ENCODE results near the gene PHLDB2. TPM values are rescaled to one million over a fixed set of nuclear protein-coding genes. Genes with fewer than 3 reads are reported as not detected.

Gene PHLDB2
- total RNA-seq (2021; ENCODE audit: unreplicated experiment) (143 TPM), Bru-seq, nascent RNA (percentile 98 among the genes with signal in this experiment), BruChase-seq, experiment 1, labeled RNA remaining after a 6-hour chase (percentile 93 among the genes with signal in this experiment), BruChase-seq, experiment 2, labeled RNA remaining after a 2-hour chase (percentile 95 among the genes with signal in this experiment)
- polyA plus RNA-seq (2012): 37.9 and 46.8 TPM in 2 replicates
- long read RNA-seq, full-length matches to known transcripts: 31 of 293 reads
- long read RNA-seq, partial matches to known transcripts: 121 of 293 reads
- long read RNA-seq, other reads (novel, unspliced or antisense): 141 of 293 reads

- ChIA-PET POLR2A (interaction anchor here (1.0 to 2.6 kb wide), 19 partner anchors 8 to 143 kb away, joined by 3 to 14 read pairs (median 5); partner anchors contain the start of gene ABHD10), RAD21 (ENCODE audit: low non-redundant PET in 1 of 2, low total read pairs in 2 of 2, uncharacterized antibody in 2 of 2, unreplicated experiment in 2 of 2) (interaction anchor here (0.6 to 2.0 kb wide), 4 partner anchors 11 to 142 kb away, joined by 3 to 9 read pairs (median 4); no protein-coding TSS in a partner anchor), CTCF (interaction anchor here (0.7 to 3.1 kb wide), 6 partner anchors 8 to 154 kb away, joined by 3 to 40 read pairs (median 5); no protein-coding TSS in a partner anchor)
- no peaks in the 10 kb centered on the region for H3K27me3 ChIP-seq (ENCODE audit: insufficient read depth, low read length)
- H3K9me2 ChIP-seq (ENCODE audit: insufficient read depth): no peaks in the 10 kb centered on the region
- no peaks in the 10 kb centered on the region for H4K20me1 ChIP-seq (ENCODE audit: insufficient read depth)
- no peaks in the 10 kb centered on the region for H3K36me3 ChIP-seq (ENCODE audit: control insufficient read depth in 1 of 2, insufficient read depth in 2 of 2, low read length in 2 of 2)
- ATAC-seq (peak; percentile 81), DNase-seq (ENCODE audit: low read depth, low spot score) (no peak)
- intact Hi-C loops (cut with micrococcal nuclease): loop anchor here (2.0 kb wide), 1 partner anchor 191 kb away; no protein-coding TSS in a partner anchor
- BruUV-seq (replicated peaks): no TSS peak
- peaks cover 58% of the 10 kb centered on the region for H3K79me2 ChIP-seq (ENCODE audit: insufficient read depth, low read length)
- H2AFZ ChIP-seq (ENCODE audit: low read depth, low read length, poor library complexity, severe bottlenecking): peak within 1 kb of the TSS; percentile 66
- peak within 1 kb of the TSS; percentile 81 for H3K9ac ChIP-seq (ENCODE audit: low read length)
- peaks cover 47 to 80% of the 10 kb centered on the region in 2 experiments for H3K4me1 ChIP-seq (ENCODE audit: control insufficient read depth in 1 of 2, insufficient read depth in 2 of 2, low read length in 2 of 2)
- peak within 1 kb of the TSS; percentile 85 for H3K4me2 ChIP-seq (ENCODE audit: low read length)
- TF ChIP-seq CBX3 (IDR thresholded peaks at IDR 0.05; ENCODE audit: low read depth): peak; percentile 81
- TF ChIP-seq RAD21 (IDR thresholded peaks at IDR 0.05; ENCODE audit: low read depth): peak; percentile 46
- peak; percentile 79; the same call in 1 of the 2 replicates for TF ChIP-seq SIN3A (IDR thresholded peaks at IDR 0.05; ENCODE audit: low read depth)
- peak in 1 of 3 experiments; percentile 30; a peak in 2 of 6 replicates for TF ChIP-seq CTCF (IDR thresholded peaks at IDR 0.05 in 2 of 3, conservative IDR thresholded peaks at IDR 0.05 in 1 of 3; ENCODE audit: borderline replicate concordance in 1 of 3, insufficient read depth in 1 of 3, low read depth in 2 of 3, low read length in 2 of 3)
- peak; percentile 50 for TF ChIP-seq SP1 (IDR thresholded peaks at IDR 0.05; ENCODE audit: low read depth)
- TF ChIP-seq JUND (IDR thresholded peaks at IDR 0.05): peak; percentile 39
- no peak for TF ChIP-seq ELF1 (IDR thresholded peaks at IDR 0.05; ENCODE audit: borderline replicate concordance, low read depth)
- no peak; the same call in 1 of the 2 replicates for TF ChIP-seq ATF3 (IDR thresholded peaks at IDR 0.05)
- TF ChIP-seq MAX (IDR thresholded peaks at IDR 0.05): peak; percentile 59
- TF ChIP-seq SRF (IDR thresholded peaks at IDR 0.05; ENCODE audit: low read depth): no peak
- TF ChIP-seq EGR1 (IDR thresholded peaks at IDR 0.05; ENCODE audit: low read depth): peak; percentile 62
- TF ChIP-seq POLR2A (IDR thresholded peaks at IDR 0.05; ENCODE audit: borderline replicate concordance, extremely low read depth, insufficient read depth, insufficient read length): peak; percentile 11
- TF ChIP-seq TCF7L2 (IDR thresholded peaks at IDR 0.05; ENCODE audit: borderline replicate concordance, extremely low read depth, insufficient read depth, insufficient read length): peak; percentile 85
- peak; percentile 92 for TF ChIP-seq CEBPB (IDR thresholded peaks at IDR 0.05; ENCODE audit: low read depth)
- no peak for TF ChIP-seq YY1 (IDR thresholded peaks at IDR 0.05; ENCODE audit: extremely low read depth, insufficient replicate concordance, low read depth, low read length)
- H3K4me3 ChIP-seq (replicated peaks in 1 of 2; ENCODE audit: low read depth in 1 of 2, low read length in 2 of 2): peak within 1 kb of the TSS; percentile 84 to 88
- H3K9me3 ChIP-seq (ENCODE audit: control insufficient read depth in 1 of 2, insufficient read depth in 1 of 2, low read depth in 1 of 2, low read length in 2 of 2): no peaks in the 10 kb centered on the region
- H3K27ac ChIP-seq (ENCODE audit: low read depth, low read length): peak within 1 kb of the TSS; percentile 96
Measured at GRCh38 chr3:111859061-111859973, at the start of gene PHLDB2. TSS of gene PHLDB2 (plus strand) at chr3:111859265. CDS start at chr3:111884078, 24,813 bp downstream.
